Endodermal cell (in vitro differentiated cells): Measurements from ENCODE around the gene MACROD2. TPM values are rescaled to one million over a fixed set of nuclear protein-coding genes. Genes with fewer than 3 reads are reported as not detected.

Source experiments
- DNase-seq: peaks from one replicate; pipeline ENCODE4 v3.0.0-alpha.2; 2017
- H3K27ac ChIP-seq: 2 replicates; pipeline ENCODE4 v1.5.1; 2013; ENCODE audit warnings: mild to moderate bottlenecking, low read depth, low read length, moderate library complexity
- H3K27me3 ChIP-seq: 2 replicates; pipeline ENCODE4 v1.6.1; 2013; ENCODE audit warnings: mild to moderate bottlenecking, low read length, moderate library complexity; ENCODE audit not compliant: insufficient read depth, control insufficient read depth, poor library complexity, severe bottlenecking
- H3K36me3 ChIP-seq: 2 replicates; pipeline ENCODE4 v1.7.0; 2013; ENCODE audit warnings: mild to moderate bottlenecking, low read length, moderate library complexity; ENCODE audit not compliant: control insufficient read depth, insufficient read depth
- H3K4me1 ChIP-seq: one replicate; pipeline ENCODE4 v1.7.0; 2013; ENCODE audit warnings: low read length; ENCODE audit not compliant: control insufficient read depth, insufficient read depth
- H3K4me3 ChIP-seq: 2 replicates; pipeline ENCODE4 v1.5.1; 2013; ENCODE audit warnings: mild to moderate bottlenecking, low read length, moderate library complexity
- H3K9ac ChIP-seq: 2 replicates; pipeline ENCODE4 v1.6.1; 2013; ENCODE audit warnings: mild to moderate bottlenecking, low read length, moderate library complexity; ENCODE audit not compliant: poor library complexity, severe bottlenecking; ENCODE audit errors: extremely low read depth
- H3K9me3 ChIP-seq: 2 replicates; pipeline ENCODE4 v1.6.1; 2013; ENCODE audit warnings: mild to moderate bottlenecking, low read length, moderate library complexity; ENCODE audit not compliant: control insufficient read depth
- H3K27ac Mint-ChIP-seq: 2 replicates; pipeline ENCODE4 v1.8.0; 2020; ENCODE audit warnings: mixed read lengths
- H3K27me3 Mint-ChIP-seq: 2 replicates; pipeline ENCODE4 v1.8.0; 2021; ENCODE audit warnings: mild to moderate bottlenecking, mixed read lengths; ENCODE audit not compliant: insufficient read depth
- H3K36me3 Mint-ChIP-seq: 2 replicates; pipeline ENCODE4 v1.8.0; 2020; ENCODE audit warnings: low read depth, mixed read lengths
- H3K4me1 Mint-ChIP-seq: 2 replicates; pipeline ENCODE4 v1.8.0; 2020; ENCODE audit warnings: mixed read lengths
- H3K4me3 Mint-ChIP-seq: 2 replicates; pipeline ENCODE4 v1.8.0; 2020; ENCODE audit warnings: mild to moderate bottlenecking, moderate library complexity, mixed read lengths
- H3K9me3 Mint-ChIP-seq: 2 replicates; pipeline ENCODE4 v1.8.0; 2020; ENCODE audit warnings: mild to moderate bottlenecking, mixed read lengths
- CTCF ChIP-seq: fragments of 200-600 bp; sonication (generic); conservative IDR thresholded peaks from 2 replicates; pipeline ENCODE4 v1.5.0; 2021; ENCODE audit warnings: antibody characterized with exemption, mild to moderate bottlenecking
- WGBS, 2 experiments: methylation state at CpG; one replicate each; pipeline versions ENCODE4 v1.1.5 to v1.1.7; 2013; ENCODE audit warnings: missing lambda C conversion rate in 2 of 2, mixed read lengths in 1 of 2; ENCODE audit not compliant: insufficient coverage in 1 of 2, insufficient read length in 1 of 2; 5-methylcytosine and 5-hydroxymethylcytosine counted together
- total RNA-seq, 2 donors: library from RNA; stranded (reverse); fragmentation: NEBNext Ultra II Directional in 1 of 2; extraction: Animal tissue kit (Norgen Biotek cat#: 25700) in 1 of 2; gene quantifications; 2 replicates in 1 of 2; 3 replicates in 1 of 2; pipeline ENCODE4 v1.2.1, GENCODE V29; 2021

The MACROD2 gene
- total RNA-seq, 2 donors from 2014 or later: 2.3 to 4.8 TPM

- no peaks in the 10 kb centered on the region for H3K4me1 ChIP-seq
- 88 to 92% methylated on average over 6 to 7 of the region's 7 CpGs for WGBS, 2 experiments
- Mint-ChIP-seq H3K27ac (no peak overlapping the region), H3K27me3 (no peaks in the 10 kb centered on the region), H3K4me3 (no peak overlapping the region), H3K9me3 (peaks cover under 1% of the 10 kb centered on the region), H3K36me3 (no peaks in the 10 kb centered on the region), H3K4me1 (no peaks in the 10 kb centered on the region)
- H3K27ac ChIP-seq: no peak overlapping the region
- no peak overlapping the region for H3K4me3 ChIP-seq
- no peaks in the 10 kb centered on the region for H3K36me3 ChIP-seq
- no peak for TF ChIP-seq CTCF
- H3K9me3 ChIP-seq: no peaks in the 10 kb centered on the region
- DNase-seq: no peak
- H3K9ac ChIP-seq: no peak overlapping the region
- no peaks in the 10 kb centered on the region for H3K27me3 ChIP-seq
Observed at GRCh38 chr20:14800707-14801425, 805.5 kb downstream of the MACROD2 start.

GRCh38 chr20:14801591-14802325, 806.4 kb downstream of the MACROD2 start:
- no peak for TF ChIP-seq CTCF
- 88 to 91% methylated on average over 5 of the region's 5 CpGs for WGBS, 2 experiments
- H3K27ac Mint-ChIP-seq: no peak overlapping the region

GRCh38 chr20:14807224-14807623, 811.9 kb downstream of the MACROD2 start:
- DNase-seq: no peak
- no peaks in the 10 kb centered on the region for H3K27me3 Mint-ChIP-seq
- H3K4me1 Mint-ChIP-seq: no peaks in the 10 kb centered on the region
- H3K9ac ChIP-seq: no peak overlapping the region
- peaks cover 30% of the 10 kb centered on the region for H3K9me3 Mint-ChIP-seq
- no peaks in the 10 kb centered on the region for H3K27me3 ChIP-seq
- no peak overlapping the region for H3K27ac Mint-ChIP-seq
- no peak overlapping the region for H3K27ac ChIP-seq
- no peaks in the 10 kb centered on the region for H3K36me3 ChIP-seq
- H3K9me3 ChIP-seq: peaks cover 7% of the 10 kb centered on the region
- no peak overlapping the region for H3K4me3 ChIP-seq
- WGBS, 2 experiments: 89 to 100% methylated on average over 1 to 2 of the region's 2 CpGs
- H3K36me3 Mint-ChIP-seq: no peaks in the 10 kb centered on the region
- no peak overlapping the region for H3K4me3 Mint-ChIP-seq
- TF ChIP-seq CTCF: no peak
- no peaks in the 10 kb centered on the region for H3K4me1 ChIP-seq

More at GRCh38 chr20:14801591-14802325, 806.4 kb downstream of the MACROD2 start:
- H3K9ac ChIP-seq: no peak overlapping the region
- no peak for DNase-seq
- Mint-ChIP-seq H3K4me3 (no peak overlapping the region), H3K36me3 (no peaks in the 10 kb centered on the region), H3K9me3 (peaks cover 9% of the 10 kb centered on the region), H3K27me3 (no peaks in the 10 kb centered on the region), H3K4me1 (no peaks in the 10 kb centered on the region)
- H3K27me3 ChIP-seq: no peaks in the 10 kb centered on the region
- H3K4me3 ChIP-seq: no peak overlapping the region
- H3K4me1 ChIP-seq: no peaks in the 10 kb centered on the region
- H3K27ac ChIP-seq: no peak overlapping the region
- no peaks in the 10 kb centered on the region for H3K9me3 ChIP-seq
- H3K36me3 ChIP-seq: no peaks in the 10 kb centered on the region
